Duodenal mucosa (tissue), 2 donors: ENCODE data around the gene ECEL1.
"Not testable (repeated sequence)": the region's sequence is repeated elsewhere in the genome, so short reads cannot be mapped to it uniquely, and the experiment has no call there.

Source experiments
- H3K27ac ChIP-seq: one replicate; pipeline ENCODE4 v1.7.0; 2013; ENCODE audit warnings: low read depth, low read length
- H3K27me3 ChIP-seq, 2 donors: one replicate each; pipeline ENCODE4 v1.7.0; 2013; ENCODE audit warnings: low read length in 2 of 2, control low read depth in 1 of 2; ENCODE audit not compliant: insufficient read depth in 2 of 2, control insufficient read depth in 1 of 2
- H3K36me3 ChIP-seq, 2 donors: one replicate each; pipeline ENCODE4 v1.7.0; 2013; ENCODE audit warnings: low read length in 2 of 2, control low read depth in 1 of 2; ENCODE audit not compliant: insufficient read depth in 2 of 2, control insufficient read depth in 1 of 2
- H3K4me1 ChIP-seq, 2 donors: one replicate each; pipeline ENCODE4 v1.7.0; 2013; ENCODE audit warnings: low read length in 2 of 2, control low read depth in 1 of 2; ENCODE audit not compliant: insufficient read depth in 2 of 2, control insufficient read depth in 1 of 2
- H3K4me3 ChIP-seq, 2 donors: one replicate each; pipeline ENCODE4 v1.7.0; 2013; ENCODE audit warnings: low read length in 2 of 2, low read depth in 1 of 2
- H3K9ac ChIP-seq, 2 donors: one replicate each; pipeline ENCODE4 v1.7.0; 2013; ENCODE audit warnings: low read length in 2 of 2, low read depth in 1 of 2
- H3K9me3 ChIP-seq, 2 donors: one replicate each; pipeline ENCODE4 v1.7.0; 2013; ENCODE audit warnings: low read length in 2 of 2, control low read depth in 1 of 2; ENCODE audit not compliant: control insufficient read depth in 1 of 2

The ECEL1 gene

GRCh38 chr2:232434563-232435374 is 52.9 kb downstream of the ECEL1 start:
- no peaks in the 10 kb centered on the region for H3K9me3 ChIP-seq
- H3K27me3 ChIP-seq = no peaks in the 10 kb centered on the region
- no peak overlapping the region for H3K27ac ChIP-seq
- no peaks in the 10 kb centered on the region for H3K4me1 ChIP-seq
- H3K36me3 ChIP-seq = no peaks in the 10 kb centered on the region
- no peak overlapping the region for H3K9ac ChIP-seq
- H3K4me3 ChIP-seq = no peak overlapping the region

GRCh38 chr2:232434091-232434490 is 53.5 kb downstream of the ECEL1 start:
- no peak overlapping the region for H3K9ac ChIP-seq
- H3K4me3 ChIP-seq = no peak overlapping the region
- H3K27me3 ChIP-seq = no peaks in the 10 kb centered on the region
- no peak overlapping the region for H3K27ac ChIP-seq
- H3K4me1 ChIP-seq = no peaks in the 10 kb centered on the region
- no peaks in the 10 kb centered on the region for H3K9me3 ChIP-seq
- H3K36me3 ChIP-seq = no peaks in the 10 kb centered on the region

- not testable (repeated sequence) for H3K27ac ChIP-seq, H3K27me3 ChIP-seq, H3K36me3 ChIP-seq, H3K9me3 ChIP-seq, H3K4me1 ChIP-seq, H3K9ac ChIP-seq, H3K4me3 ChIP-seq
Measured at GRCh38 chr2:232433622-232434021, 54.0 kb downstream of the ECEL1 start.

- no peaks in the 10 kb centered on the region for H3K9me3 ChIP-seq
- H3K27me3 ChIP-seq = no peaks in the 10 kb centered on the region
- no peak overlapping the region for H3K27ac ChIP-seq
- no peaks in the 10 kb centered on the region for H3K36me3 ChIP-seq
- no peak overlapping the region for H3K9ac ChIP-seq
- H3K4me1 ChIP-seq = no peaks in the 10 kb centered on the region
- H3K4me3 ChIP-seq = no peak overlapping the region
Measured at GRCh38 chr2:232432598-232433184, 54.9 kb downstream of the ECEL1 start.

GRCh38 chr2:232431705-232432590 is 55.7 kb downstream of the ECEL1 start:
- H3K36me3 ChIP-seq = no peaks in the 10 kb centered on the region
- H3K27ac ChIP-seq = no peak overlapping the region
- H3K4me3 ChIP-seq = no peak overlapping the region
- no peaks in the 10 kb centered on the region for H3K9me3 ChIP-seq
- no peaks in the 10 kb centered on the region for H3K27me3 ChIP-seq
- no peaks in the 10 kb centered on the region for H3K4me1 ChIP-seq
- H3K9ac ChIP-seq = no peak overlapping the region
